Jurkat, Clone E6-1 (cell line): ENCODE measurements around the gene PITPNM1.
A peak's percentile ranks its signal among the peaks of the same experiment; 100 is the strongest.
"Not testable (repeated sequence)": the region's sequence is repeated elsewhere in the genome, so short reads cannot be mapped to it uniquely, and the experiment has no call there.

Experiments used
- DNase-seq: peaks from one replicate; pipeline ENCODE4 v3.0.0-alpha.2; 2011; ENCODE audit warnings: low read depth, low spot score
- H3K4me3 ChIP-seq: 2 replicates; pipeline ENCODE4 v1.5.1; 2011; ENCODE audit warnings: mild to moderate bottlenecking, low read length, control low read depth, moderate library complexity

The PITPNM1 gene

GRCh38 chr11:67476692-67477091 lies 28.5 kb downstream of the PITPNM1 start:
- not testable (repeated sequence) for H3K4me3 ChIP-seq, DNase-seq

- H3K4me3 ChIP-seq, result no peak overlapping the region
- DNase-seq, result no peak
These were observed 32.3 kb downstream of the PITPNM1 start for GRCh38 chr11:67472882-67473281.

GRCh38 chr11:67470337-67471002 lies 34.7 kb downstream of the PITPNM1 start:
- DNase-seq, result no peak
- H3K4me3 ChIP-seq, result no peak overlapping the region

- DNase-seq, result no peak
- H3K4me3 ChIP-seq, result peak overlapping the region; percentile 54
These were observed 35.7 kb downstream of the PITPNM1 start for GRCh38 chr11:67469508-67469811.

GRCh38 chr11:67468759-67469507 lies 36.2 kb downstream of the PITPNM1 start, which contains the start of gene TMEM134:
TMEM134 (minus strand) TSS chr11:67469251; CDS start chr11:67469192, 59 bp downstream.
- H3K4me3 ChIP-seq, result peak within 1 kb of the TSS; percentile 70
- DNase-seq, result peak; percentile 87

GRCh38 chr11:67468456-67468758 lies 36.8 kb downstream of the PITPNM1 start:
- peak overlapping the region; percentile 70 for H3K4me3 ChIP-seq
- no peak for DNase-seq

GRCh38 chr11:67468056-67468455 lies 37.1 kb downstream of the PITPNM1 start:
- DNase-seq, result no peak

GRCh38 chr11:67466962-67467771 lies 38.0 kb downstream of the PITPNM1 start:
- no peak overlapping the region for H3K4me3 ChIP-seq
- DNase-seq, result no peak

More at GRCh38 chr11:67468056-67468455, 37.1 kb downstream of the PITPNM1 start:
- H3K4me3 ChIP-seq, result peak overlapping the region; percentile 70

- H3K4me3 ChIP-seq, result no peak overlapping the region
- DNase-seq, result no peak
These were observed 38.8 kb downstream of the PITPNM1 start for GRCh38 chr11:67466367-67466766.

GRCh38 chr11:67465530-67465929 lies 39.6 kb downstream of the PITPNM1 start:
- DNase-seq, result not testable (repeated sequence)
- H3K4me3 ChIP-seq, result peak overlapping the region; percentile 82

- no peak for DNase-seq
- H3K4me3 ChIP-seq, result peak overlapping the region; percentile 82
These were observed 40.0 kb downstream of the PITPNM1 start for GRCh38 chr11:67465189-67465510.

GRCh38 chr11:67464411-67465188 lies 40.6 kb downstream of the PITPNM1 start:
- DNase-seq, result peak; percentile 80
- H3K4me3 ChIP-seq, result peak overlapping the region; percentile 82

- H3K4me3 ChIP-seq, result peak overlapping the region; percentile 82
These were observed 41.3 kb downstream of the PITPNM1 start for GRCh38 chr11:67463680-67464410.

GRCh38 chr11:67463186-67463585 lies 42.0 kb downstream of the PITPNM1 start:
- no peak overlapping the region for H3K4me3 ChIP-seq
- no peak for DNase-seq

More at GRCh38 chr11:67463680-67464410, 41.3 kb downstream of the PITPNM1 start:
- no peak for DNase-seq

- DNase-seq, result no peak
- H3K4me3 ChIP-seq, result no peak overlapping the region
These were observed 46.9 kb downstream of the PITPNM1 start for GRCh38 chr11:67458266-67458665.

- no peak for DNase-seq
- no peak overlapping the region for H3K4me3 ChIP-seq
These were observed 47.7 kb downstream of the PITPNM1 start for GRCh38 chr11:67457453-67457852.

- no peak for DNase-seq
- H3K4me3 ChIP-seq, result no peak overlapping the region
These were observed 49.0 kb downstream of the PITPNM1 start for GRCh38 chr11:67456068-67456705.

- no peak for DNase-seq
- no peak within 1 kb of the TSS for H3K4me3 ChIP-seq
These were observed 50.1 kb downstream of the PITPNM1 start, which contains the start of gene CABP4 for GRCh38 chr11:67455054-67455453. CABP4 (plus strand) TSS chr11:67455354; CDS start chr11:67455424, 70 bp downstream.
